ENCODE results near the gene RRN3.
A peak's percentile ranks its signal among the peaks of the same experiment; 100 is the strongest.
"Not testable (repeated sequence)": the region's sequence is repeated elsewhere in the genome, so short reads cannot be mapped to it uniquely, and the experiment has no call there.

Gene RRN3

GRCh38 chr16:15025234-15025951 lies 68.7 kb downstream of the RRN3 start:
- not testable (repeated sequence) for DNase-seq

GRCh38 chr16:15024858-15025199 lies 69.2 kb downstream of the RRN3 start:
- not testable (repeated sequence) for DNase-seq

GRCh38 chr16:15023381-15024077 lies 70.5 kb downstream of the RRN3 start:
- not testable (repeated sequence) for DNase-seq

GRCh38 chr16:15022194-15022593 lies 71.9 kb downstream of the RRN3 start:
- DNase-seq: peak; percentile 70

GRCh38 chr16:15021429-15021828 lies 72.6 kb downstream of the RRN3 start:
- DNase-seq: not testable (repeated sequence)

GRCh38 chr16:15016951-15017580 lies 77.0 kb downstream of the RRN3 start:
- DNase-seq: not testable (repeated sequence)

GRCh38 chr16:15016354-15016753 lies 77.7 kb downstream of the RRN3 start:
- DNase-seq: not testable (repeated sequence)

- DNase-seq: not testable (repeated sequence)
Measured at GRCh38 chr16:15015671-15016070, 78.4 kb downstream of the RRN3 start.

- DNase-seq: not testable (repeated sequence)
Measured at GRCh38 chr16:15012941-15013340, 81.1 kb downstream of the RRN3 start.
